ENCODE data around the gene CAMK2D.
A peak's percentile ranks its signal among the peaks of the same experiment; 100 is the strongest.

Gene CAMK2D

GRCh38 chr4:113548303-113548702 lies 213.2 kb downstream of the CAMK2D start:
- ATAC-seq = no peak
- no peak for TF ChIP-seq TSHZ2 (CRISPR knock-in tag; IDR thresholded peaks at IDR 0.05)
- no peak for TF ChIP-seq TOX (CRISPR knock-in tag; IDR thresholded peaks at IDR 0.05; ENCODE audit: borderline replicate concordance)
- no peak for TF ChIP-seq TCF4 (CRISPR knock-in tag; IDR thresholded peaks at IDR 0.05; ENCODE audit: borderline replicate concordance)
- TF ChIP-seq ESRRG (CRISPR knock-in tag; IDR thresholded peaks at IDR 0.05) = no peak
- TF ChIP-seq ARNTL (CRISPR knock-in tag; IDR thresholded peaks at IDR 0.05; ENCODE audit: borderline replicate concordance, low read depth) = no peak
- no peak for TF ChIP-seq ZFP30 (CRISPR knock-in tag; IDR thresholded peaks at IDR 0.05)
- no peak for TF ChIP-seq PPARA (CRISPR knock-in tag; IDR thresholded peaks at IDR 0.05; ENCODE audit: borderline replicate concordance)
- TF ChIP-seq CSDC2 (CRISPR knock-in tag; IDR thresholded peaks at IDR 0.05) = no peak
- TF ChIP-seq GLIS3 (CRISPR knock-in tag; IDR thresholded peaks at IDR 0.05) = no peak
- no peak for TF ChIP-seq PATZ1 (CRISPR knock-in tag; IDR thresholded peaks at IDR 0.05; ENCODE audit: borderline replicate concordance)
- no peak for TF ChIP-seq CREB5 (CRISPR knock-in tag; IDR thresholded peaks at IDR 0.05; ENCODE audit: low read depth)
- no peak for TF ChIP-seq POU6F1 (CRISPR knock-in tag; IDR thresholded peaks at IDR 0.05; ENCODE audit: borderline replicate concordance, low read depth)
- TF ChIP-seq SNAI2 (CRISPR knock-in tag; IDR thresholded peaks at IDR 0.05) = no peak
- TF ChIP-seq BACH2 (CRISPR knock-in tag; IDR thresholded peaks at IDR 0.05; ENCODE audit: borderline replicate concordance) = no peak
- TF ChIP-seq ISL1 (CRISPR knock-in tag; IDR thresholded peaks at IDR 0.05) = no peak
- no peak for TF ChIP-seq RARB (CRISPR knock-in tag; IDR thresholded peaks at IDR 0.05)
- TF ChIP-seq ZNF565 (CRISPR knock-in tag; conservative IDR thresholded peaks at IDR 0.05; ENCODE audit: low read depth) = no peak

GRCh38 chr4:113547487-113548042 lies 214.0 kb downstream of the CAMK2D start:
- ATAC-seq = peak; percentile 100
- TF ChIP-seq TCF4 (CRISPR knock-in tag; IDR thresholded peaks at IDR 0.05; ENCODE audit: borderline replicate concordance) (no peak), RARB (CRISPR knock-in tag; IDR thresholded peaks at IDR 0.05) (no peak), GLIS3 (CRISPR knock-in tag; IDR thresholded peaks at IDR 0.05) (no peak; the same call in 1 of the 2 replicates), PATZ1 (CRISPR knock-in tag; IDR thresholded peaks at IDR 0.05; ENCODE audit: borderline replicate concordance) (no peak), ESRRG (CRISPR knock-in tag; IDR thresholded peaks at IDR 0.05) (no peak), ARNTL (CRISPR knock-in tag; IDR thresholded peaks at IDR 0.05; ENCODE audit: borderline replicate concordance, low read depth) (no peak), ZNF70 (CRISPR knock-in tag; IDR thresholded peaks at IDR 0.05) (no peak), ZC3H10 (CRISPR knock-in tag; IDR thresholded peaks at IDR 0.05) (no peak), CSDC2 (CRISPR knock-in tag; IDR thresholded peaks at IDR 0.05) (no peak), CSRNP3 (CRISPR knock-in tag; IDR thresholded peaks at IDR 0.05) (no peak), PPARA (CRISPR knock-in tag; IDR thresholded peaks at IDR 0.05; ENCODE audit: borderline replicate concordance) (no peak), BACH2 (CRISPR knock-in tag; IDR thresholded peaks at IDR 0.05; ENCODE audit: borderline replicate concordance) (no peak), TSHZ2 (CRISPR knock-in tag; IDR thresholded peaks at IDR 0.05) (no peak), ISL1 (CRISPR knock-in tag; IDR thresholded peaks at IDR 0.05) (no peak), ZFP3 (CRISPR knock-in tag; IDR thresholded peaks at IDR 0.05) (no peak), ZNF565 (CRISPR knock-in tag; conservative IDR thresholded peaks at IDR 0.05; ENCODE audit: low read depth) (no peak), ZFP30 (CRISPR knock-in tag; IDR thresholded peaks at IDR 0.05) (no peak), POU6F1 (CRISPR knock-in tag; IDR thresholded peaks at IDR 0.05; ENCODE audit: borderline replicate concordance, low read depth) (no peak)
